Sciatic nerve (tissue), 2 donors: ENCODE data around the gene LRGUK. TPM values are rescaled to one million over a fixed set of nuclear protein-coding genes. Genes with fewer than 3 reads are reported as not detected.

Experiments used
- ATAC-seq: fragments of 200-7000 bp; cut with Tn5 transposase; one replicate; pipeline ENCODE4 v1.9.1; 2020; ENCODE audit warnings: mild to moderate bottlenecking, moderate library complexity
- DNase-seq: peaks from one replicate; pipeline ENCODE4 v3.0.0-alpha.2; 2020; ENCODE audit warnings: low spot score
- intact Hi-C: fragments of 100-400 bp; cut with DNase I; formaldehyde crosslinking; loops from one replicate; pipeline ENCODE4 v1.14.2; 2022
- total RNA-seq: library from RNA; stranded (reverse); fragmentation: NEBNext Ultra II Directional; extraction: Animal tissue kit (Norgen Biotek cat#: 25700); gene quantifications from one replicate; pipeline ENCODE4 v1.2.1, GENCODE V29; 2021
- donor health status: DM: no; HTN: no; CAD: no.
- donor health status: DM: no; HTN: no; CAD: no.

LRGUK gene
- total RNA-seq, 1 donor from 2014 or later, result 0.76 TPM

DNA sequence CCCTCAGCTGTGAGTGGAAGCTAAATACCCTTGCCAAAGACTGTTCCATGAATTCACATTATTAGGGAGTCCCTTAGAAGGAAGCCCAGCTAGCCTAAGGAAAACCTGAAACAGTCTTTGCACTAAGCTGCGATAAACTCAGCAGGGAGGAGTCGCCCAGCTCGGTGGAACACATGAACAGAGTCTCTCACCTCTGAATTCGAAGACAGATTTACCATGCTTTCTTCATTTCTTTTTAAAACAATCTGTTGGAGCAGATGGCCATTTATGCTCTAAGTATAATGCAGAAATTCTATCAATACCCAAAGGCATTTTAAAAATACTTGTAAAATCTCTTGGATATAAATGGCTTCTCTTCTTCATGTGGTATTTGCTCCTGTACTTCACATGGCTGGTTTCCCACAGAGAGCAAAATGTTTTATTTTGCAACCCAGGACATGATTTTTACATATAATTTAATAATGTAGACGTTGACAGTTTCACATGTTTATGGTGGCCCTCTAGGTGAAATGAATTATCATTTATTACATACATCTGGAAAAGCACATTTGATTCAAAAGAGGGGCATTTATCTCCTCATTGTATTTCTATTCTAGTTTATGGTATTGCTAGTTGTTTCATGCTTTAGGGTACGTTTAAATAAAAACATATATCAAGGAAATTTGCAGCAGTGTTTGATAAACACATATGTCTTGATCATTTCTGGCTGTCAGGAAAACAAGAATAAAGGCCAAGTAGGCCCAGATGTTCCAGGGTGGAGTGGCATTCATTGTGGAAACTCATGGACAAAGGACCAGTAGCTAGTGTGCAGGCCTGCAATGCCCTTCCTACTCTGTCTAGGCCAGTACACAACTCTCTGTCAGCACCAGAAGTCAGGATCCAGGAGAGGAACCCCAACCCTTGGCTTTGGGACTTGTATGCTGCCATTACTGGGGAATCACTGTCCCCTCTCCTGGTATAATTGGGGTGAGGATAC, 52.2 kb downstream of the LRGUK start:
- intact Hi-C loops, result no loop called here
- ATAC-seq, result no peak
- no peak for DNase-seq

DNA sequence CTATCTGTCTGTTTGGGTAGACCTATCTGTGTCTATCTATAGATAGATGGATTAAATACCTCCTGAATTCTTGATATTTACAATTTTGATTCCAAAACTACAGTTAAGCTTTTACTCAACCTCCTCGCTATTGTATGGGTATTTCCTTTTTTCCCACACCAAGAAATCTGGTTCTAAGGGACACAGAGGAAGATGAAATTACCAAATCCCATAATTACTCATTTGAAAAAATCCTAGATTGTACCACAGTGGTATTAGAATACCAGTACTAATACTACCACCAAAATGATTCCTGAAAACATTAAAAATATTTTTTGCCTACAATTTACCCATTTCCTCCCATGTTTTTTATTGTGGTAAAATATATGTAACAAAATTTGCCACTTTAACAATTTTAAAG, 53.2 kb downstream of the LRGUK start:
- no peak for DNase-seq
- intact Hi-C loops, result no loop called here
- ATAC-seq, result no peak

DNA sequence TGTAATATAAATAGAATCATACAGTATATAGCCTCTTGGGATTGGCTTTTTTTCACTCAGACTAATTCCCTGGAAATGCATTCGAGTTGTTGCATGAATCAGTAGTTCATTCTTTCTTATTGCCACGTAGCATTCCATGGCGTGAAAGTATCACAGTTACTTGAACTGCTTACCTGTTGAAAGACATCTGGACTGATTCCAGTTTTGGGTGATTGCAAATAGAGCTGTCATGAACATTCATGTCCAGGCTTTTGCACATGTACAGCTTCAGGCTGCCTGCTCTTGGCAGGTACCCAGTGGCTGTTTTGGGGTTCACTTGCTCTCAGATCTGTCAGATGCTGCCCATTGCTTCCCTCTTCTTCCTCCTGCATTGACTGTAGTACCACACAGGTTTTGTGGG, 54.9 kb downstream of the LRGUK start:
- intact Hi-C loops, result no loop called here
- ATAC-seq (no peak), DNase-seq (no peak)

DNA sequence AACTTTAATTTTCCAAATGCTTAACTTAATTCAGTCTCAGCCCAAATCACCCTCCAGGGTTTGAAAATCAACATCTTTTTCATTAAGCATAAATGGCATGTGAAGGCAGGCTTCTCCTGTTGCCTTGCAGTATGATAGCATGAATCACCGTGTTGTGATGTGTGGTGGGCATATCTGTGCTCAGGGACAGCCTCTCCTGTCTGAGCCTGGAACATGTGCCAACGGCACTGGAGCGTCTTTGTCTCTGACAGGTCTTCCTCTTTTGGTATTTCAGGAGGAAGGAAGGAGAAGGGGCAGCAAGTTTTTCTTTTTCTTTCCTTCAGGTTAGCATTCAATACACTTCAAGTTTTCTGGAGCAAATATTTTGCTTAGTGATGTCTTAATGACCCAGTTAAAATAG, 57.6 kb downstream of the LRGUK start:
- intact Hi-C loops, result no loop called here
- DNase-seq, result no peak

GRCh38 chr7:134186027-134186426, 58.9 kb downstream of the LRGUK start:
- no peak for DNase-seq

More for the DNA sequence above, 57.6 kb downstream of the LRGUK start:
- ATAC-seq, result no peak

GRCh38 chr7:134186801-134187200, 59.7 kb downstream of the LRGUK start:
- intact Hi-C loops, result no loop called here
- no peak for DNase-seq
- ATAC-seq, result no peak

More at GRCh38 chr7:134186027-134186426, 58.9 kb downstream of the LRGUK start:
- ATAC-seq, result no peak
- intact Hi-C loops, result no loop called here

- ATAC-seq (no peak), DNase-seq (no peak)
- intact Hi-C loops, result no loop called here
These were observed 60.8 kb downstream of the LRGUK start for GRCh38 chr7:134187893-134188292.

DNA sequence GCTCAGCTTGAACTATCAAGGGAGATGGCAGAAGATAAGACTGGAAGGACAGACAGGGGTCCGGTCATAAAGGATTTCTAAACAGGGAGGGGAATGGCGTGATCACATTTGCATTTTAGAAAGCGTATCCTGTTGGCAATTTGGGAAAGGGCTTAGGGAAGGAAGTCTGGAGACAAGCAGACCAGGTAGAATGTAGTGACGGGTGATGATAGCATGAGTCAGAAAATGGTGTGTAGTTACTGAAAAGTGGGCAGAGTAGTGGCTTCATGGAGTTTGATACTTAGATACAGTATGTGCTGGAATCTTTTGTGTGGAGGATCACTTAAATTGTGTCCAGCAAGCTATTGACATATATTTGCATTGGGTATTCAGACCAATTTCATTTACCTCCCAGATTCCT, 61.2 kb downstream of the LRGUK start:
- ATAC-seq, result no peak
- intact Hi-C loops, result no loop called here
- DNase-seq, result no peak

DNA sequence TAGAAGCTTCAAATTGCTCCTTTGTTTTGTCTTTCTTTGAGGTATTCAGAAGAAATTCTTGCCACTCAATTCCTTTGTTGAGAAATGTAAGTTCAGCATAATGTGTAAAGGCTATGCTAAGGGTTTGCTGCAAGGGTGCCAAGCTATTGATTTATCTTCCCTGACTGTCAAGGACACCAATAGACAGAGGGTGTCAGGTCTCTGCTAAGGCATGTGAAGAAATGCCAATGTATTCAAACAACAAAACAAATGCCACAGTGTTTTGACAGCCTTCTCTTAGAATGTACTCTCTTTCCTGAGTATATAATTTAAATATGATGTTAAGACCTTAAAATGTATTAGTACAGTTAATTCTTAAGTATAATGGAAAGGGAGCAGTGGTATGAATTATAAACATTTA, 62.4 kb downstream of the LRGUK start:
- ATAC-seq, result no peak
- DNase-seq, result no peak
- intact Hi-C loops, result no loop called here

- ATAC-seq, result no peak
- no peak for DNase-seq
- intact Hi-C loops, result no loop called here
These were observed 64.7 kb downstream of the LRGUK start for GRCh38 chr7:134191876-134192275.

DNA sequence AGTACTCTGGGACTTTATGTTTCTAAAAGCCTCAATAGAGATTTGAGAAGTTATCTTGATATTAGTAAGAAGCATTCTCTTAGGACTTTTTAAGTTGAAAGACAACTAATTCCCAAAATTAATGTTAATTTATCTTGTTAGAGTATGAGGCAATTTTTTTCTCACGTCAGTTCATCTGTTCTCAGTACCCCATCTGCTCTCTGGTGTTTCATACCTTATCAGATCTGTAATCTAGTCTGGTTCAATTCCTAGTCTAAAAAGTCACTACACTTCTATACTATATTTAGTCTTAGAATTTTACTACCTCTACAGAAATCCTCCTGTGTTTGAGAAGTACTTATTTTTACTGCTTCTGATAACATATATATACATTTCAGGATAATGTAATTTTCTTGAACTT, 66.1 kb downstream of the LRGUK start:
- DNase-seq, result no peak
- ATAC-seq, result no peak
- intact Hi-C loops, result no loop called here

DNA sequence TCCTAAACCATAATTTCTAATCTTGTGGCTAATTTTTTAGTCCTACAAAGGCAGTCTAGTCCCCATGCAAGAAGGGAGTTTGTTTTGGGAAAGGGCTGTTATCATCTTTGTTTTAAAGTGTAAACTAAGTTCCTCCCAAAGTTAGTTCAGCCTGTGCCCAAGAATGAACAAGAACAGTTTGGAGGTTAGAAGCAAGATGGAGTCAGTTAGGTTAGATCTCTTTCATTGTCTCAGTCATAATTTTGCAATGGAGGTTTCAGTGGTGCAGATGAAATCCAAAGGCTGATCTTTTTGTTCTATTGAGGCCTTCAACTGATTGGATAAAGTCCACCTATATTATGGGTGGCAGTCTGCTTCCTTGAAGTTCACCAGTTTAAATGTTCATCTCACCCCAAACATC, 68.1 kb downstream of the LRGUK start:
- intact Hi-C loops, result no loop called here
- ATAC-seq, result no peak
- no peak for DNase-seq

DNA sequence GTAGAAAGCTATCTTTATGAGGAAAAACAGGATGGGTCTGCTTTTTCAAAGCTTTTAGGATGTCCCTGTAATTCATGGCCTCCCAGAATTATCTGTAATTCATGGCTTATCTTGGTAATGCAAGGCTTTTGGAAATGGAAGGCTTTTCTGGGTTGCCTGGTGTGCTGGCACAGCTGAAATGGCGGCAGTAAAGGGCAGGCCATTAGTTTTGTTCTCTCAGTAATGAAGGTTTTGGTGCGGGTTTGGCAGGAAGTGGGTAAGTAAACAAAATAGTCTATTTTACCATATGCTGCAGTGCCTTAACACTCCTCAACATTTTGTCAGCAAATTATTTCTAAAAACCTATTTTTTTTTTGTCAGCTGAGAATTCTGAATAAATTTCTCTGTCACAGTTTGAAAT, 69.3 kb downstream of the LRGUK start:
- ATAC-seq (no peak), DNase-seq (no peak)
- intact Hi-C loops, result no loop called here

DNA sequence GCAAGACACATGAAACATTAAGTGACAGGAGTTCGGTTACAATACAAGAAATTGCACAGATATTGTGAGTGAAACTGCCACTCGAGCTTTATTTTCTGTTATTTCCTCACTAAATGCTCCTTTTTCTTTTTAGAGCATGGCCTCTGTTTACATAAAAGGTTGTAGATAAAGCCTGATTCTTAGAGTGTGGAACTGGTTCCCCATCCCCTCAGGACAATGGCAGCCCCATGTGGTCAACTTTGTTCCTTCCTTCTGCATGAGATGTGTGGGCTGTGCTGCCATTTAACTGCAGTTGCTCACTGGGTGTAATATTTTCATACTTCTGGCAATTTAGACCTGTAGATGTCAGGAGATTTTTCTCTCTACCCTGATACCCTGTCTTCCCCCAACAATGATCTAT, 70.2 kb downstream of the LRGUK start:
- DNase-seq, result no peak
- ATAC-seq, result no peak
- intact Hi-C loops, result no loop called here

- intact Hi-C loops, result no loop called here
- no peak for DNase-seq
- ATAC-seq, result no peak
These were observed 73.8 kb downstream of the LRGUK start for GRCh38 chr7:134200970-134201369.

GRCh38 chr7:134201569-134202261, 74.6 kb downstream of the LRGUK start:
- DNase-seq (no peak), ATAC-seq (no peak)
- intact Hi-C loops, result no loop called here

GRCh38 chr7:134203186-134203889, 76.2 kb downstream of the LRGUK start:
- intact Hi-C loops, result no loop called here
- ATAC-seq (no peak), DNase-seq (no peak)

DNA sequence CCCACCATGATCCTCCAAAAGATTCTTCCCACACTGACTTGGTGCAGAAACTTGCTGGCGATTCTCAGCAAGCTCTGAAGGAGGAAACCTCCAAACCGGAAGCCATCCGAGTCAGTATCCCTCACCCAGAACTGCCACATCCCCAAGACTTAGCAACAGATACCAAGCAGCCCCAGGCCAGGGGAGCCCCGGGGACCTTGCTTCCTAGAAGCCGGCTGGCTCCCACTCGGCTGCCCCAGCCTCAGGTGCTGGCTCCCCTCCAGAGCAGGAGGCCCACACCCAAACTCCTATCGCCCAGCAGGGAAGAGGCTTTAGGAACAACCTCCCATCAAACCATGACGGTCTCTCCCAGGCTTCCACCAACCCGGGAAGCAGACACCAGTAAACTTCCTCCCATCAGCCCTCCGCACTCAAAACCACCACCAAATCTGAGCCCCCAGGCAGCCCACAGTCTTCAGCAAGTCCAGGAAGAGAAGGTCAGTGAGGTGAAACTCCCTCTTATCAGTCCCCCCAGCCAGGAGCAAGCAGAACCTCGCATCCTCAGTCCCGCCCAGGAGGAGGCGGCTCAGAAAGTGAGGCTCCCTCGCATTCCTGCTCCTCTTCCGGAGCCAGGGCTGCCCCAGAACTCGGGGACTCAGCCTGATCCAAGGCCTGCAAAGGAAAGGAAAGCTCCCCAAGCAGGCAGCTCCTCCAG, 82.3 kb downstream of the LRGUK start:
- no peak for DNase-seq
- intact Hi-C loops, result no loop called here
- no peak for ATAC-seq

DNA sequence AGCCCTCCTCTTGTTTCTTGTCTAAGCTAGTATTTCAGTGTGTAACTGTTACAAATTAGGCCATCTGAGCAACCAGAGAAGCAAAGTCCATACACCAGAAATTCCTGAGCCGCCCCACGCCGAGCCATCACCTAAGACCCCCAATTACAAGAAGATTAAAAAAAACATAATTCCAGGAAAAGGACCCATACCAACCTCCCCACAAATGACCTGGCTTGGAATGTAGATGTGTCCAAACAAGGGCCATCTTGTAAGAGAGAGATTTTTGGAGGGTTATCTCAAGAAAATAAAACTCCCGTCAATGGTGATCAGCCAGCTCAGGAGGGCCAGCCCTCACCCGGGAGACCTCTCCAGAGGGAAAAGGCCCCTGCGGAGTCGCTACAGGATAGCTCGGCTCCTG, 83.1 kb downstream of the LRGUK start:
- intact Hi-C loops, result no loop called here
- ATAC-seq (no peak), DNase-seq (no peak)
